GM23338 (cell line): ENCODE data around the gene SND1. TPM values are rescaled to one million over a fixed set of nuclear protein-coding genes. Genes with fewer than 3 reads are reported as not detected.

ENCODE experiments used
- ATAC-seq: fragments of 200-7000 bp; cut with Tn5 transposase; 3 replicates; pipeline ENCODE4 v1.9.1; 2020
- DNase-seq: peaks from one replicate; pipeline ENCODE4 v3.0.0-alpha.2; 2015; ENCODE audit warnings: low spot score
- H2AFZ ChIP-seq: fragments of 200-600 bp; sonication (generic); 2 replicates; pipeline ENCODE4 v1.8.0; 2016; ENCODE audit warnings: antibody characterized with exemption, mild to moderate bottlenecking, moderate library complexity
- H3F3A ChIP-seq: fragments of 200-600 bp; sonication (generic); replicated peaks from 2 replicates; pipeline ENCODE4 v1.8.0; 2017; ENCODE audit warnings: antibody characterized with exemption, mixed run types, low read depth
- H3K27ac ChIP-seq: fragments of 200-600 bp; sonication (generic); 2 replicates; pipeline ENCODE4 v1.6.1; 2016; ENCODE audit warnings: low read depth
- H3K27me3 ChIP-seq: fragments of 200-600 bp; sonication (generic); 2 replicates; pipeline ENCODE4 v1.8.0; 2016; ENCODE audit warnings: mild to moderate bottlenecking, mixed run types, moderate library complexity; ENCODE audit not compliant: insufficient read depth
- H3K36me3 ChIP-seq: fragments of 200-600 bp; sonication (generic); 2 replicates; pipeline ENCODE4 v1.8.0; 2016; ENCODE audit warnings: mild to moderate bottlenecking; ENCODE audit not compliant: insufficient read depth
- H3K4me1 ChIP-seq: fragments of 200-600 bp; sonication (generic); 2 replicates; pipeline ENCODE4 v1.8.0; 2016; ENCODE audit warnings: mild to moderate bottlenecking, moderate library complexity; ENCODE audit not compliant: insufficient read depth
- H3K4me2 ChIP-seq: fragments of 200-600 bp; sonication (generic); 2 replicates; pipeline ENCODE4 v1.7.1; 2017; ENCODE audit warnings: mixed run types
- H3K4me3 ChIP-seq: fragments of 200-600 bp; sonication (generic); 2 replicates; pipeline ENCODE4 v1.6.1; 2016; ENCODE audit warnings: mixed run types
- H3K79me2 ChIP-seq: fragments of 200-600 bp; sonication (generic); replicated peaks from 2 replicates; pipeline ENCODE4 v1.8.0; 2017; ENCODE audit warnings: mild to moderate bottlenecking; ENCODE audit not compliant: insufficient read depth
- H3K9me2 ChIP-seq: fragments of 200-600 bp; sonication (generic); 2 replicates; pipeline ENCODE4 v1.8.0; 2017; ENCODE audit not compliant: insufficient read depth
- H4K20me1 ChIP-seq: fragments of 200-600 bp; sonication (generic); replicated peaks from 2 replicates; pipeline ENCODE4 v1.8.0; 2017; ENCODE audit warnings: mild to moderate bottlenecking; ENCODE audit not compliant: insufficient read depth
- H3K27ac Mint-ChIP-seq: 2 replicates; pipeline ENCODE4 v1.8.0; 2020; ENCODE audit warnings: inconsistent platforms, mild to moderate bottlenecking, moderate library complexity, mixed read lengths
- H3K27me3 Mint-ChIP-seq: 3 replicates; pipeline ENCODE4 v1.8.0; 2022; ENCODE audit warnings: low read depth, mild to moderate bottlenecking, moderate library complexity, mixed read lengths, inconsistent platforms; ENCODE audit not compliant: insufficient read depth, poor library complexity
- H3K36me3 Mint-ChIP-seq: 3 replicates; pipeline ENCODE4 v1.8.0; 2021; ENCODE audit warnings: low read depth, mild to moderate bottlenecking, inconsistent platforms, moderate library complexity, mixed read lengths
- H3K4me1 Mint-ChIP-seq: 3 replicates; pipeline ENCODE4 v1.8.0; 2020; ENCODE audit warnings: mild to moderate bottlenecking, inconsistent platforms, mixed read lengths
- H3K4me3 Mint-ChIP-seq: 3 replicates; pipeline ENCODE4 v1.8.0; 2021; ENCODE audit warnings: moderate library complexity, mild to moderate bottlenecking, inconsistent platforms, mixed read lengths
- H3K9me3 Mint-ChIP-seq: 3 replicates; pipeline ENCODE4 v1.8.0; 2020; ENCODE audit warnings: moderate library complexity, mild to moderate bottlenecking, inconsistent platforms, mixed read lengths
- CREB1 ChIP-seq: fragments of 250-450 bp; sonication (Bioruptor Pico); IDR thresholded peaks from 2 replicates; pipeline ENCODE4 v1.5.0; 2020; ENCODE audit warnings: low read depth, mild to moderate bottlenecking, moderate library complexity
- EZH2 ChIP-seq: fragments of 200-600 bp; sonication (generic); IDR thresholded peaks from one replicate; pipeline ENCODE4 v1.8.0; 2017; ENCODE audit warnings: antibody characterized with exemption, mild to moderate bottlenecking, low read depth; ENCODE audit not compliant: unreplicated experiment
- EZH2phosphoT487 ChIP-seq: fragments of 200-600 bp; sonication (generic); IDR thresholded peaks from one replicate; pipeline ENCODE4 v1.8.1; 2018; ENCODE audit warnings: antibody characterized with exemption; ENCODE audit not compliant: unreplicated experiment
- JUNB ChIP-seq: IDR thresholded peaks from one replicate; pipeline ENCODE4 v1.6.1; 2016; ENCODE audit warnings: antibody characterized with exemption; ENCODE audit not compliant: unreplicated experiment
- NANOG ChIP-seq: IDR thresholded peaks from 2 replicates; pipeline ENCODE4 v1.6.1; 2016; ENCODE audit warnings: antibody characterized with exemption, borderline replicate concordance
- POLR2AphosphoS5 ChIP-seq: IDR thresholded peaks from 2 replicates; pipeline ENCODE4 v1.6.1; 2016; ENCODE audit warnings: antibody characterized with exemption, low read depth
- STAT1 ChIP-seq: IDR thresholded peaks from one replicate; pipeline ENCODE4 v1.6.1; 2016; ENCODE audit warnings: antibody characterized with exemption; ENCODE audit not compliant: unreplicated experiment
- ZNF114 ChIP-seq: fragments of 250-450 bp; sonication (Bioruptor Pico); IDR thresholded peaks from 2 replicates; pipeline ENCODE4 v1.5.0; 2020; ENCODE audit warnings: mild to moderate bottlenecking, moderate library complexity
- ZNF331 ChIP-seq: fragments of 250-450 bp; sonication (Bioruptor Pico); IDR thresholded peaks from 2 replicates; pipeline ENCODE4 v1.5.0; 2020; ENCODE audit warnings: low read depth, mild to moderate bottlenecking, moderate library complexity
- polyA plus RNA-seq: library from polyadenylated mRNA; unstranded; fragments of >200 nt; fragmentation: Nextera tagmentation; extraction: Ambion mirVana; gene quantifications from 2 replicates; pipeline ENCODE4 v1.2.1, GENCODE V29; 2016
- total RNA-seq: library from RNA; depleted of rRNA; stranded (reverse); fragments of >200 nt; shearing (Covaris generic); gene quantifications from 2 replicates; pipeline ENCODE4 v1.2.3, GENCODE V29; 2014
- TF ChIP-seq, protein P1 (sequence below): IDR thresholded peaks from one replicate; pipeline ENCODE4 v1.6.1; 2018; ENCODE audit warnings: antibody characterized with exemption; ENCODE audit not compliant: unreplicated experiment
- TF ChIP-seq, protein P2 (sequence below), 2 experiments: fragments of 200-600 bp in 1 of 2; sonication (generic) in 1 of 2; conservative IDR thresholded peaks; 2 replicates each; pipeline versions ENCODE4 v1.5.1 to v1.6.1; 2016 to 2017; ENCODE audit warnings: antibody characterized with exemption in 2 of 2, low read depth in 2 of 2, mild to moderate bottlenecking in 2 of 2, moderate library complexity in 1 of 2
- TF ChIP-seq, protein P3 (sequence below): IDR thresholded peaks from 2 replicates; pipeline ENCODE4 v1.6.1; 2016; ENCODE audit warnings: antibody characterized with exemption

Gene SND1
- total and polyA plus RNA-seq, 2 experiments from 2014 or later: 107 to 254 TPM

DNA sequence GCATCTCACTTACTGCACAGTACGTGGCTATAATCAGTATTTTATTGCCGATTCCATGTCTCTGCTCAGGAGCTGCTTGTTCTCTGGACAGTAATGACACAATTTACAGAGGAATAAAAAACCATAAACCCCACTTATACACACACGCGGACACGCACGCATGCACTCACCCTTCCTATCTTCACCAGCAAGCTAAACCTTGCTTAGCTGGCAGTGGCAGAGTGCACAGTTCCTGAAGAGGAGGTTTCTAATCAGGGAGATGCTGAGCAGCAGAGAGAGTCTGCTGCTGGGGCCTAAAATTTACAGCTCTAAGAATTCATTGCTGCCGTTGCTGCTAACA is 66.3 kb downstream of the SND1 start:
- Histone ChIP-seq H3K4me3 (no peak overlapping the region), H3K27ac (no peak overlapping the region), H3K36me3 (peaks cover 16% of the 10 kb centered on the region; the same call in 1 of the 2 replicates), H3K4me2 (no peak overlapping the region), H3K9me2 (no peaks in the 10 kb centered on the region), H3K79me2 (peaks cover 82% of the 10 kb centered on the region), H3K4me1 (no peaks in the 10 kb centered on the region), H3K27me3 (no peaks in the 10 kb centered on the region), H2AFZ (no peak overlapping the region), H3F3A (0 out of 2 replicates have a peak, but pooled peaks cover 3% of the 10 kb centered on the region), H4K20me1 (peaks cover 37% of the 10 kb centered on the region)
- Mint-ChIP-seq H3K4me1 (no peaks in the 10 kb centered on the region), H3K9me3 (no peaks in the 10 kb centered on the region), H3K27ac (no peak overlapping the region), H3K4me3 (no peak overlapping the region), H3K27me3 (peaks cover 2% of the 10 kb centered on the region), H3K36me3 (peaks cover 31% of the 10 kb centered on the region)
- TF ChIP-seq ZNF114 (CRISPR knock-in tag): no peak
- no peak for TF ChIP-seq ZNF331 (CRISPR knock-in tag)
- no peak for TF ChIP-seq JUNB
- TF ChIP-seq STAT1: no peak
- TF ChIP-seq, protein P1, sequence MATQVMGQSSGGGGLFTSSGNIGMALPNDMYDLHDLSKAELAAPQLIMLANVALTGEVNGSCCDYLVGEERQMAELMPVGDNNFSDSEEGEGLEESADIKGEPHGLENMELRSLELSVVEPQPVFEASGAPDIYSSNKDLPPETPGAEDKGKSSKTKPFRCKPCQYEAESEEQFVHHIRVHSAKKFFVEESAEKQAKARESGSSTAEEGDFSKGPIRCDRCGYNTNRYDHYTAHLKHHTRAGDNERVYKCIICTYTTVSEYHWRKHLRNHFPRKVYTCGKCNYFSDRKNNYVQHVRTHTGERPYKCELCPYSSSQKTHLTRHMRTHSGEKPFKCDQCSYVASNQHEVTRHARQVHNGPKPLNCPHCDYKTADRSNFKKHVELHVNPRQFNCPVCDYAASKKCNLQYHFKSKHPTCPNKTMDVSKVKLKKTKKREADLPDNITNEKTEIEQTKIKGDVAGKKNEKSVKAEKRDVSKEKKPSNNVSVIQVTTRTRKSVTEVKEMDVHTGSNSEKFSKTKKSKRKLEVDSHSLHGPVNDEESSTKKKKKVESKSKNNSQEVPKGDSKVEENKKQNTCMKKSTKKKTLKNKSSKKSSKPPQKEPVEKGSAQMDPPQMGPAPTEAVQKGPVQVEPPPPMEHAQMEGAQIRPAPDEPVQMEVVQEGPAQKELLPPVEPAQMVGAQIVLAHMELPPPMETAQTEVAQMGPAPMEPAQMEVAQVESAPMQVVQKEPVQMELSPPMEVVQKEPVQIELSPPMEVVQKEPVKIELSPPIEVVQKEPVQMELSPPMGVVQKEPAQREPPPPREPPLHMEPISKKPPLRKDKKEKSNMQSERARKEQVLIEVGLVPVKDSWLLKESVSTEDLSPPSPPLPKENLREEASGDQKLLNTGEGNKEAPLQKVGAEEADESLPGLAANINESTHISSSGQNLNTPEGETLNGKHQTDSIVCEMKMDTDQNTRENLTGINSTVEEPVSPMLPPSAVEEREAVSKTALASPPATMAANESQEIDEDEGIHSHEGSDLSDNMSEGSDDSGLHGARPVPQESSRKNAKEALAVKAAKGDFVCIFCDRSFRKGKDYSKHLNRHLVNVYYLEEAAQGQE: no peak
- no peak for TF ChIP-seq NANOG
- no peak for TF ChIP-seq EZH2phosphoT487
- TF ChIP-seq POLR2AphosphoS5: no peak
- TF ChIP-seq, protein P2, sequence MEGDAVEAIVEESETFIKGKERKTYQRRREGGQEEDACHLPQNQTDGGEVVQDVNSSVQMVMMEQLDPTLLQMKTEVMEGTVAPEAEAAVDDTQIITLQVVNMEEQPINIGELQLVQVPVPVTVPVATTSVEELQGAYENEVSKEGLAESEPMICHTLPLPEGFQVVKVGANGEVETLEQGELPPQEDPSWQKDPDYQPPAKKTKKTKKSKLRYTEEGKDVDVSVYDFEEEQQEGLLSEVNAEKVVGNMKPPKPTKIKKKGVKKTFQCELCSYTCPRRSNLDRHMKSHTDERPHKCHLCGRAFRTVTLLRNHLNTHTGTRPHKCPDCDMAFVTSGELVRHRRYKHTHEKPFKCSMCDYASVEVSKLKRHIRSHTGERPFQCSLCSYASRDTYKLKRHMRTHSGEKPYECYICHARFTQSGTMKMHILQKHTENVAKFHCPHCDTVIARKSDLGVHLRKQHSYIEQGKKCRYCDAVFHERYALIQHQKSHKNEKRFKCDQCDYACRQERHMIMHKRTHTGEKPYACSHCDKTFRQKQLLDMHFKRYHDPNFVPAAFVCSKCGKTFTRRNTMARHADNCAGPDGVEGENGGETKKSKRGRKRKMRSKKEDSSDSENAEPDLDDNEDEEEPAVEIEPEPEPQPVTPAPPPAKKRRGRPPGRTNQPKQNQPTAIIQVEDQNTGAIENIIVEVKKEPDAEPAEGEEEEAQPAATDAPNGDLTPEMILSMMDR (conservative IDR thresholded peaks at IDR 0.05; ENCODE audit: low read depth in 2 of 2): no peak
- TF ChIP-seq, protein P3, sequence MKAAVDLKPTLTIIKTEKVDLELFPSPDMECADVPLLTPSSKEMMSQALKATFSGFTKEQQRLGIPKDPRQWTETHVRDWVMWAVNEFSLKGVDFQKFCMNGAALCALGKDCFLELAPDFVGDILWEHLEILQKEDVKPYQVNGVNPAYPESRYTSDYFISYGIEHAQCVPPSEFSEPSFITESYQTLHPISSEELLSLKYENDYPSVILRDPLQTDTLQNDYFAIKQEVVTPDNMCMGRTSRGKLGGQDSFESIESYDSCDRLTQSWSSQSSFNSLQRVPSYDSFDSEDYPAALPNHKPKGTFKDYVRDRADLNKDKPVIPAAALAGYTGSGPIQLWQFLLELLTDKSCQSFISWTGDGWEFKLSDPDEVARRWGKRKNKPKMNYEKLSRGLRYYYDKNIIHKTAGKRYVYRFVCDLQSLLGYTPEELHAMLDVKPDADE: no peak
- TF ChIP-seq EZH2: no peak
- TF ChIP-seq CREB1 (CRISPR knock-in tag): no peak
- ATAC-seq (no peak), DNase-seq (no peak)
